ENCODE results near the gene DEPDC4. TPM values are rescaled to one million over a fixed set of nuclear protein-coding genes. Genes with fewer than 3 reads are reported as not detected.

DEPDC4 gene
- total and polyA plus RNA-seq, 10 of the 15 experiments (the other 5 are each of a cell fraction or from before 2014, with no cell fraction given) = 1.5 to 4.7 (median 2.2) TPM

DNA sequence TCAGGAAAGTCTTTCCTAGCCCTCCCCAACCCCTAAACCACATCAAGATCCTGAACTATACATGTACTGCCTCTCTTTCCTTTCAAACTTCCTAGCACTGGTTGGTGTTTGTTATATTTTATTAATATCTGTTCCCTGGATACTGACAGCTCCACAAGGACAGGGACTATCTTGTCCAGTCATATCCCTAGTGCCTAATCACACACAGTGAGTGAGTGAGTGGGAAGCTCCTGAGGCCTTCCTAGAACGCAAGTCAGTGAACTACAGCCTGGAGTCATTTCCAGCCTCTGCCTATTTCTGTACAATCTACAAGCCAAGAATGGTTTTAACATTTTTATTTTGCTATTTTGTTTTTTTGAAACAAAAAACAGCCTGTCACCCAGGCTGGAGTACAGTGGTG is 73.8 kb downstream of the DEPDC4 start:
- WGBS (ENCODE audit: insufficient coverage, insufficient replicate concordance, low lambda C conversion rate, missing lambda C conversion rate) = 100% methylated on average over 1 of the region's 1 CpG
- ATAC-seq (no peak), FAIRE-seq (no peak), DNase-seq (ENCODE audit: low read depth, low spot score) (no peak)
- RAD21 ChIA-PET (ENCODE audit: unreplicated experiment) = no interaction called here
- Histone ChIP-seq H3K4me2 (ENCODE audit: control insufficient read depth, insufficient read depth) (no peak overlapping the region), H3K9me3 (replicated peaks; ENCODE audit: control insufficient read depth, insufficient read depth, low read length) (no peaks in the 10 kb centered on the region; the same call in 2 of the 3 replicates), H4K20me1 (ENCODE audit: control insufficient read depth, insufficient read depth) (no peaks in the 10 kb centered on the region), H3K4me1 (ENCODE audit: control insufficient read depth, insufficient read depth, low read length) (no peaks in the 10 kb centered on the region; the same call in none of the 2 replicates), H3K36me3 (ENCODE audit: control insufficient read depth in 2 of 2, insufficient read depth in 2 of 2, low read length in 1 of 2) (peaks cover 0 to 4% of the 10 kb centered on the region in 2 experiments; a peak in 2 of 4 replicates), H3K27me3 (replicated peaks in 1 of 2; ENCODE audit: control insufficient read depth in 2 of 2, insufficient read depth in 2 of 2, low read length in 1 of 2) (no peaks in the 10 kb centered on the region), H3K79me2 (ENCODE audit: control insufficient read depth, insufficient read depth, low read length) (no peaks in the 10 kb centered on the region), H3K9ac (ENCODE audit: control insufficient read depth, insufficient read depth, low read length) (no peak overlapping the region), H3K4me3 (no peak overlapping the region), H2AFZ (ENCODE audit: control insufficient read depth, low read depth, low read length) (no peak overlapping the region), H3K27ac (ENCODE audit: control insufficient read depth, insufficient read depth) (no peak overlapping the region)
- CTCF ChIA-PET = interaction anchor here (0.8 to 1.0 kb wide), 2 partner anchors 57 to 79 kb away, joined by 3 to 4 read pairs; no protein-coding TSS in a partner anchor
- TF ChIP-seq FOS (IDR thresholded peaks at IDR 0.05; ENCODE audit: borderline replicate concordance, extremely low read depth, insufficient read length) (no peak), RB1 (IDR thresholded peaks at IDR 0.05; ENCODE audit: borderline replicate concordance) (no peak), SIN3A (IDR thresholded peaks at IDR 0.05; ENCODE audit: low read depth, low read length) (no peak), EZH2 (IDR thresholded peaks at IDR 0.05; ENCODE audit: borderline replicate concordance, control insufficient read depth, low read depth, low read length) (no peak), YY1 (IDR thresholded peaks at IDR 0.05; ENCODE audit: low read depth, low read length) (no peak), IKZF1 (conservative IDR thresholded peaks at IDR 0.05) (no peak), TAF1 (IDR thresholded peaks at IDR 0.05; ENCODE audit: borderline replicate concordance, low read depth, low read length) (no peak), YBX1 (IDR thresholded peaks at IDR 0.05) (no peak), PAX8 (IDR thresholded peaks at IDR 0.05) (no peak)
- TF ChIP-seq, protein P1, sequence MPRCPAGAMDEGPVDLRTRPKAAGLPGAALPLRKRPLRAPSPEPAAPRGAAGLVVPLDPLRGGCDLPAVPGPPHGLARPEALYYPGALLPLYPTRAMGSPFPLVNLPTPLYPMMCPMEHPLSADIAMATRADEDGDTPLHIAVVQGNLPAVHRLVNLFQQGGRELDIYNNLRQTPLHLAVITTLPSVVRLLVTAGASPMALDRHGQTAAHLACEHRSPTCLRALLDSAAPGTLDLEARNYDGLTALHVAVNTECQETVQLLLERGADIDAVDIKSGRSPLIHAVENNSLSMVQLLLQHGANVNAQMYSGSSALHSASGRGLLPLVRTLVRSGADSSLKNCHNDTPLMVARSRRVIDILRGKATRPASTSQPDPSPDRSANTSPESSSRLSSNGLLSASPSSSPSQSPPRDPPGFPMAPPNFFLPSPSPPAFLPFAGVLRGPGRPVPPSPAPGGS (IDR thresholded peaks at IDR 0.05; ENCODE audit: borderline replicate concordance, insufficient read depth, low read depth, low read length, poor library complexity, severe bottlenecking) = no peak
- TF ChIP-seq, protein P2, sequence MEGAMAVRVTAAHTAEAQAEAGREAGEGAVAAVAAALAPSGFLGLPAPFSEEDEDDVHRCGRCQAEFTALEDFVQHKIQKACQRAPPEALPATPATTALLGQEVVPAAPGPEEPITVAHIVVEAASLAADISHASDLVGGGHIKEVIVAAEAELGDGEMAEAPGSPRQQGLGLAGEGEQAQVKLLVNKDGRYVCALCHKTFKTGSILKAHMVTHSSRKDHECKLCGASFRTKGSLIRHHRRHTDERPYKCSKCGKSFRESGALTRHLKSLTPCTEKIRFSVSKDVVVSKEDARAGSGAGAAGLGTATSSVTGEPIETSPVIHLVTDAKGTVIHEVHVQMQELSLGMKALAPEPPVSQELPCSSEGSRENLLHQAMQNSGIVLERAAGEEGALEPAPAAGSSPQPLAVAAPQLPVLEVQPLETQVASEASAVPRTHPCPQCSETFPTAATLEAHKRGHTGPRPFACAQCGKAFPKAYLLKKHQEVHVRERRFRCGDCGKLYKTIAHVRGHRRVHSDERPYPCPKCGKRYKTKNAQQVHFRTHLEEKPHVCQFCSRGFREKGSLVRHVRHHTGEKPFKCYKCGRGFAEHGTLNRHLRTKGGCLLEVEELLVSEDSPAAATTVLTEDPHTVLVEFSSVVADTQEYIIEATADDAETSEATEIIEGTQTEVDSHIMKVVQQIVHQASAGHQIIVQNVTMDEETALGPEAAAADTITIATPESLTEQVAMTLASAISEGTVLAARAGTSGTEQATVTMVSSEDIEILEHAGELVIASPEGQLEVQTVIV (IDR thresholded peaks at IDR 0.05; ENCODE audit: borderline replicate concordance, partially characterized antibody) = no peak
- TF ChIP-seq, protein P3, sequence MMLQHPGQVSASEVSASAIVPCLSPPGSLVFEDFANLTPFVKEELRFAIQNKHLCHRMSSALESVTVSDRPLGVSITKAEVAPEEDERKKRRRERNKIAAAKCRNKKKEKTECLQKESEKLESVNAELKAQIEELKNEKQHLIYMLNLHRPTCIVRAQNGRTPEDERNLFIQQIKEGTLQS (IDR thresholded peaks at IDR 0.05; ENCODE audit: borderline replicate concordance, extremely low read depth, low read depth, low read length) = no peak
- TF ChIP-seq, protein P4, sequence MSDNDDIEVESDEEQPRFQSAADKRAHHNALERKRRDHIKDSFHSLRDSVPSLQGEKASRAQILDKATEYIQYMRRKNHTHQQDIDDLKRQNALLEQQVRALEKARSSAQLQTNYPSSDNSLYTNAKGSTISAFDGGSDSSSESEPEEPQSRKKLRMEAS (IDR thresholded peaks at IDR 0.05; ENCODE audit: low read depth, low read length) = no peak
- BruUV-seq (replicated peaks) = no TSS peak
- intact Hi-C loops (cut with micrococcal nuclease; ENCODE audit: unreplicated experiment) (no loop called here), in situ Hi-C loops (cut with MboI) (no loop called here)
- POLR2A ChIA-PET = no interaction called here
- SMC1A ChIA-PET (ENCODE audit: uncharacterized antibody, unreplicated experiment) = interaction anchor here (1.1 to 1.5 kb wide), 2 partner anchors 10 to 29 kb away, joined by 3 to 4 read pairs; no protein-coding TSS in a partner anchor
